GM12864 (cell line): ENCODE results near the gene AICDA.
"Not testable (repeated sequence)": the region's sequence is repeated elsewhere in the genome, so short reads cannot be mapped to it uniquely, and the experiment has no call there.

ENCODE experiments used
- DNase-seq: peaks from one replicate; pipeline ENCODE4 v3.0.0-alpha.2; 2011; ENCODE audit warnings: low read depth
- H3K4me3 ChIP-seq: 2 replicates; pipeline ENCODE4 v1.5.1; 2011; ENCODE audit warnings: mild to moderate bottlenecking, low read depth, low read length, control low read depth
- CTCF ChIP-seq: IDR thresholded peaks from 2 replicates; pipeline ENCODE4 v1.5.1; 2011; ENCODE audit warnings: low read depth, mild to moderate bottlenecking, moderate library complexity, low read length, control low read depth, inconsistent platforms; ENCODE audit errors: missing control alignments

The AICDA gene

GRCh38 chr12:8566525-8566924 lies 46.1 kb downstream of the AICDA start:
- no peak overlapping the region for H3K4me3 ChIP-seq
- DNase-seq: no peak
- TF ChIP-seq CTCF: no peak

- DNase-seq, H3K4me3 ChIP-seq: not testable (repeated sequence)
Measured at GRCh38 chr12:8566052-8566451, 46.6 kb downstream of the AICDA start.

DNA sequence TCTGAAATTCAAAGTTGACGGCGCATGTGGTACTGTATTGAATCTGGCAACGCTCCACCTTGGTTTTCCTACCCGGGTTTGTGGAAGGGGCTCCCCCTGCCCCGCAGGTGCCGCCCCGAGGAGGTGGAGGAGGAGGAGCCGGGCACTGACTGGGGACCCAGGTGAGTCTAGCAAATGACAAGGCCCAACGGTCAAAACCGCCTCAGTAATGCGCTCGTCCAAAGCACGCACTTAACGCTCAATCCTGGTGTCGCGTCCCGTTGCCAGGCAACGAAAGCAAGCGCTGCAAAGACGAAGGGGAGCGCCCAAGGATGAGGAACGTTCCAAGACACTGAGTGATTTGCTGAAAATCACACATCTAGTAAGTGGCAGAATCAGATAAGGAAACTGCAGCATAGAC lies 48.0 kb downstream of the AICDA start:
- no peak for TF ChIP-seq CTCF
- H3K4me3 ChIP-seq: no peak overlapping the region

DNA sequence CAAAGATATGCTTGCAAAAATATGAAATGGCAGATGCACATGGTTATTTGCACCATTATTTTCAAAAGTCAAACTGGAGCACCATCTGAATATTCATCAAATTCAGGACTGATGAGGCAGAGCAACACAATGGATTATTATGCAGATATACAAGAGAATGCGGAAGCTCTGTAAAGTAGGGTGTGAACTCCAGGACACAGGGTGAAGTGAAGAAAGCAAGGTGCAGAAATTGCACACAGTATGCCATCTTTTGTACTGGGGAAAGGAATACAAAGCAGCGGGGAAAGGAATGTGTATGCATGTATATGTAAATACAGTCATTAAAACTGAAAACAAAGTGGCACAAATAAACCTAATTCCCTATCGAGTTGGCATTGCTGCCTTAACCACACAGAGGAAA lies 49.3 kb downstream of the AICDA start:
- TF ChIP-seq CTCF: no peak
- DNase-seq: no peak
- H3K4me3 ChIP-seq: no peak overlapping the region

More for the DNA sequence above, 48.0 kb downstream of the AICDA start:
- no peak for DNase-seq

DNA sequence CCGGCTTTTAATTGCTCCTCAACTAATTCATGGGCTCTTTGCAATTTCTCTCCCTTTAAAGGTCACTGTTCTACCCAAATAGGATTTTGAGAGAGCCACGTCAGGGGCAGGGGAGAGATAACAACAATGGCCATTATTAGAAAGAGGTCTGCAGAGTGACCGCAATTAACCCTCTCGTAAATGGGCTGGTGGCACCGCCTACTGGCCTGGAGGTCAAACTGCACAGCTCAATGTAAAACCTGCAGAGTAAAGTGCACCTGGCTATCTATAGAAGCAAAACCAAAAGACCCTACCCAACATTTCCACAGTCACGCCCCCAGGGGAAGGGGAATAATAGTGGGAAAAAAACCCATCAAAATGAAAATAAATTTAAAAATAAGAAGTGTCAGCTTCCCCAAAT lies 50.3 kb downstream of the AICDA start:
- TF ChIP-seq CTCF: peak; percentile 26
- DNase-seq: no peak
- H3K4me3 ChIP-seq: no peak overlapping the region

GRCh38 chr12:8561011-8561410 lies 51.6 kb downstream of the AICDA start:
- no peak for TF ChIP-seq CTCF
- no peak for DNase-seq
- H3K4me3 ChIP-seq: no peak overlapping the region

DNA sequence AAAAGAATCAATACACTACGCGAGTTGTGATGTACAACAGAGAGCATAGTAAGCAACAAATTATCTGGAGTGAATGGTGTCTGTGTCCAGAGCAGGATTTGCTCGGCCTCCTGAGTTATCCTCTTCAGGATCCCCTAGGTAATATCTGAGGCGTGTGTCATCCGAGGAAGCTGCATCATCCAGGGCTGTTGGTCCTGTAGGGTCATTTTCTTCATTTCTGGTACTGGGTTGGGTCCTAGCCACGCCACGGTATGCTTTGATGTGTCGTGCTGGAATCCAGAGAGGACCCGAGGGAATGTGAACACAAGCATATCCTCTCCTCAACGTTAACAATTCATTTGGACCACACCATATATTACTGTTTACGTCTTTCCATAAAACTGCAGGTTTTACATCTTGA lies 53.0 kb downstream of the AICDA start:
- no peak for DNase-seq
- no peak for TF ChIP-seq CTCF
- no peak overlapping the region for H3K4me3 ChIP-seq
